Daoy (cell line): ENCODE measurements around the gene BCR. TPM values are rescaled to one million over a fixed set of nuclear protein-coding genes. Genes with fewer than 3 reads are reported as not detected.

Experiments
- DNase-seq: peaks from one replicate; pipeline ENCODE4 v3.0.0-alpha.2; 2015; ENCODE audit warnings: low read depth
- total RNA-seq: library from RNA; depleted of rRNA; stranded (reverse); fragments of >200 nt; shearing (Covaris generic); gene quantifications from 2 replicates; pipeline ENCODE4 v1.2.3, GENCODE V29; 2014

BCR gene
- total RNA-seq, 1 experiment from 2014 or later: 27.3 TPM

DNA sequence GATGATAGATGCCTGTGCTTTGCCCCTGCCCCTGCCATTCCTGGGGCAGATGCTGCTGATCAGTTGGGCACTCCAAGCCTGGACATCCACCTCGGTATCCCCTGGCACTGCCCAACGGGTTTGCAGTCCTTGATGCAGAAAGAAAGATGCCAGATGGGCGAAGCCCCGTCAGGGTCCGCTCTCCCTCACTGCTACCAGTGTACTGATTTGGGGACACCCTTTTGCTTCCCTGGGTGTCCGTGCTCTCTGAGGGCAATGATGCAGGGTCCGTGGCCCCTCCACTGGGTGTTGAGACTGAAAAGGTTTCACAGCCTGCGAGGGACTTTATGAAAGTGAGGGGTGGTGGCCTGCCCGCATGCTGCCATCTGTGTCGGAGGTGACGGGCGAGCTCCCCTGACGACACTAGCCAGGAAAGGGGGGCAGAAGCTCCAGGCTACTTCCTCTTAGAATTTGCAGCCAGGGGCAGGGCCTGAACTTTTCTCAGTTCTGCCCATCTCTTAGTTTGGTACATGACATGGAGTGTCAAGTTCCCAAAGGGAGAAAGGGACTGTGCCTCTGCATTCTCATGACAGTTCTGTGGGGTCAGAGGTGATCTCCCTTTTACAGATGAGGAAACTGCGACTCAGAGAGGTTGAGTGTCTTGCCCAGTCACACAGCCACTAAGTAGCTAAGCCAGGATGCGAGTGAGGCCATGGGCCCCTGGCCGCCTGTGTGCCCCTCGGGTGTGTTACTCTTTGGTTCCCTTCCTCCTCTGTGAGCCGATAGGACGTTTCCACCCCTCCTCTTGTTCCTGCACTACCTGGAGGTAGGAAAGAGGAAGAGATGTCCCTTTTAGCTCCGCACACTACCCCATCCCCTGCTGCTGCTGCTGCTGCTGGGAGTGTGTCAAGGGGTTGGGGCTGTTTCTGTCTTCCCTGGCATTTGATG, 96.6 kb downstream of the BCR start:
- no peak for DNase-seq

DNA sequence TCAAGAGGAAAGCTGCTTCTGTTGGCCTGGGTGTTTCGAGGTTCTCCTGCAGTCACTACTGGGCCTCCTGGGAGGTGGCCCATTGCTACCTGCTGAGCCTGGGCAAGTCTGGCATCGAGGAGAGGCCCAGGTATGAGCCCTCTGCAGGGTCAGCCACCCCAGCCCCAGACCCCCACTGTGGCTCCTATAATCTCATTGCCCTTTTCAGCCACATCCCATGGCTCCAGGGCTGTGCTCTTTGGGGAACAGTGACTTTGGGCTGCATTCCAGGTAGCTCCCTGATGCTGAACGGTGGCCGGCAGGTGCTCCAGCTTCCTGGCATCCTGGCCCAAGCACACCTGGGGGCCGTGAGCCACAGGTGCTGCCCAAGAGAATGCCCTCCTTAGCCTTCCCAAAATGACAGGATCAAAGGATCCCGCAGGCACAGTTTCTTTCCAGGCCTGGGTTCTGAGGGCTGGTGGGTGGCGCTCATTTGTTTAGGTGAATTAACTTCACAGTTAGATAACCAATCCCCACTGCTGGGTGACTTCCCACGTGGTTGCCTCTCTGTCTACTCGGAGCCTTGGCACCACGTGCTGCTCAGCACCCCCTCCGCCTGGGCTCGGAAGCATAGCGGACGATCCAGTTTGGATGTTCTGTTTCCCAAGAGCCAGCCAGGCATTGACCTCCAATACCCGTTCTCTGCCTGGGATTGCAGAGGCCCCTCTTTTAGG, 97.4 kb downstream of the BCR start:
- no peak for DNase-seq

DNA sequence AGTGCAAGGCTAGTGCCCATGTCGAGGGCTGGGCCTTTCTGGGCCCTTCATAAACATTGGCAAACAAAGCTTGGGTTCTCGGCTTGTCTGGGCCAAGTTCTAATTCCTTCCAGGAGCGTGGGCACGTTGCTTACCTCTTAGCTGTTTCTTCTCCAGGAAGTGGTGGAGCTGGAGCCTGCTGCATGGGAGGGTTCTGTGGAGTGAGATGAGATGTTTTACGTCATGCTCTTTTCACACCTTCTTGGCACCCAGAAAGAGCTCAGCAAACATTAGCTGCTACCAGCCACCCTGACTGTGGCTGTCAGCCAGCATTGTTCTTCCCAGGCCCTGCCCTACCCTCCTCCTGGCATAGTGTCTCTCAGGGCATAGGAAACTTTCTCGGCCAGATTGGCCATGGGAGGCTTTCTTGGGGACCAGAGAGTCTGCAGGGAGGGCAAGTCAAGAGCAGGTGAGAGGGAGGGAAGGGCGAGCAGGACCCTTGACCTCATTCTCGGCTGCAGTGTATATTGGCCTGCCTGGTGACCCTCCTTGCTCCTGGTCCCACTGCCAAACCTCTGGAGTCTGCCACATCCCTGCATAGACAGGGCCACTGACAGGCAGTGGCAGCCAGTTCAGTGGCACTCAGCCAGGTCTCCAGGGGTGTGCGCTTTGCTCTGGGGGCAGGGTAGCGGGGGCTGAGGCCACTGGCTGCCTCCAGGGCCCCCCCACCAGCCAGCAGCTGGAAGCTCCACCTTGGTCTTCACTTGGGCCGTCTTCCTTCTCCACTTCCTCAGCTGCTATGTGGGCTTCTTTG, 98.8 kb downstream of the BCR start:
- DNase-seq: no peak

DNA sequence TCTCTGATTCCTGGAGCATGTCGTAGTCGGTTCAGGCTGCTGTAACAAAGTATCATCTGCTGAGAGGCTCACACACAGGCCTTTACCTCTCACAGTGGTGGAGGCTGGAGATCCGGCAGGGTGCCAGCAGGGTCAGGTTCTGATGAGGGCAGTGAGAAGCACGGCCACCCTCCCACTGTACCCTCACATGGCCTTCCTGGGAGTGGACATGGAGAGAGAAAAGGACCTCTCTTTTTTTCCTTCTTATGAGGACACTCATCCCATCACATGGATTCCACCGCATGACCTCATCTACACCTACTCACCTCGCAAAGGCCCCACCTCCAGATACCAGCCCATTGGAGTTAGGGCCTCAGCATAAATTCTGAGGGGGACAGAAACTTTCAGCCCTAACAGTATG, 99.5 kb downstream of the BCR start:
- no peak for DNase-seq

DNA sequence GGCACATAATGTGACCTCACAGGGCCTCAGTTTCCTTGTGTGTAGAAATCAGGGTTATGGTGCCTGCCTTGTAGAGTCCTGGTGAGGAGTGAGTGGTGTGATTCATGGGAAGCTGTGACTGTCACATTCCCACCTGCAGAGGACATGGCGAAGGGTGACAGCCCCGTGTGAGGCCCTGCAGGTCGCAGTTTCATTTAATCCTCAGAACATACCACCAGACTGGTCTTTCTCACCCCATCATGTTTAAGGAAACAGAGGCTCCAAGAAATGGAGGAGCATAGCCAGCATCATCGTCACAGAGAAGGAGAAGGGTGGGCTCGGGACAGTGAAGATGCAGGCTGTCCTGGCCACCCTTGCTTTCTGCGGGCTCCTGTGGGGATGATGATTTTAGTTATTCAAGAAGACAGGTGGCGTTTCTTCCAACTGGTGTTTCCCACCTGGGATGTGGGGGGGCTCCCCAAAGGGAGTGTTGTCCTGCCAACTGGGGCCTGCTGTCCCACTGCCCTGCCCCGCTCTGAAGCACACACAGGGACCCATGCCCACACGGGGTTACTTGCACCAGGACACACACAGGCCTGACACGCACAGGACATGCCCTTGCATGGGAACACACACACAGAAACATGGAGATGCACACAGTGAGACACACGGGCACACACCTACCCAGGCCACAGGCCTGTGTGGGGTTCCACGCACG, 100.2 kb downstream of the BCR start:
- DNase-seq: no peak

DNA sequence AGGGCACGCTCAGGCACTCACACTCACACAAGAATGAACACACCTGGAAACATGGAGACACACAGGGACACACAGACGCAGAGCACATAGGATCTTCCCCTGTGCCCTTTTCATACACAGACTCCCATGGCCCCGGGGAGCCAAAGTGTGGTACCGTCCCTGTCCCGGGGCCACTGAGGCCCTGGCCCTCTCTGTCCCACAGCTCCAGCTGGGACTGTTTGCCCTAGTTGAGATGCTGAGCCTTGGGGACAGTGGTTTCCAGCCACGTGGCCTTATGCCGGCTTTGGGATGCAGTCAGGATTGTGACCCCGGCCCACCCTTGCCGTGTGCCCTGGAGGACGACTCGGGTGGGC, 100.7 kb downstream of the BCR start:
- no peak for DNase-seq

DNA sequence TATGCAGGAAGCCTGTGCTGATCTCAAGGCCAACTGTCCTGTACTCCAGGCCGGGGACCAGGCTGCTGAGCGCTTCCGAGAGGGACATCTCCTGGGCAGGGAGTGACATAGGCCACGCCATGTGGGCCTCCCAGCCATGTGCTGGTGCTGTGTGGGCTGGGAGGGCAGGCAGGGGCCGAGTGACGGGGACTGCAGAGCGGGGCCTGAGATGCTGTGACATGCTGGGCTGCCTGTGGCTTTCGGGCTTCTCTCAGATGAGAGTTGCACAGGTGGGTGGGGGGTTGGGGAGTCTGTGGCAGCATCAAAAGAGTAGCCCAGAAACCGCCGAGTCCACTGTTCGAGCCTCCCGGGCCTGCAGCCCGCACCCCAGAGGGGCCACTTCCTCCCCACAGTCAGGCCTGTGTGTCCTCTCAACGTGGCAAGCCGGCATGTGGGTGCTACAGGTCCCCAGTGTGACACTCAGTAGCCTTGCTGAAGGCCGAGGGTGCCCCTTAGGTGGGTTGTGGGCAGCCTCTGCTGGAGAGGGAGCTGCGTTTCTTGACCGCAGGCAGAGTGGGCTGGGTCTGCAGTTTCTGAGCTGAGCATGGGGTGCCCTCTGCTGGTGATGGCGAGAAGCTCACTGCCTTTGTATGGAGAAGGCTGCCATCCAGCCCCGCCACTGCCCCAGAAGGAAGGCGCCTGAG, 101.2 kb downstream of the BCR start:
- DNase-seq: peak; percentile 82

DNA sequence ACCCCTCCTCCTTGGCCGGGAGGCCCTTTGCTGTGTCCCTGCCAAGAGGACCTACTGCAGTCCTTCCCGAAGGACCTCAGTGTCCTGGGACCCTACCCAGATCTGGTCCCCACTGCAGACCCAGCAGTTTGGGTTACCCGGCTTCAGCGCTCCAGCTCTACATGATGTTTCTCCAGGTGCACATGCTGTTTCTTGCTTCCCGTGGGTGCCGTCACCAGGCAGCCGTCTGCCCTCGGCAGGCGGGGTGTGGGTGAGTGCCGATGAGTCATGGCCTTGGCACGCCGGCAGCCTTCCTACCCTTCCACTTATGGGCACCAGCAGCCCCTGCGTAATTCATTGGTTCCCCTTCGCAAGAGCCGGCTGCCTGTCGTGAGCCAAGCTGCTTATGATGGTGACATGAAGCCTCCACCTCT, 101.8 kb downstream of the BCR start:
- peak; percentile 95 for DNase-seq

DNA sequence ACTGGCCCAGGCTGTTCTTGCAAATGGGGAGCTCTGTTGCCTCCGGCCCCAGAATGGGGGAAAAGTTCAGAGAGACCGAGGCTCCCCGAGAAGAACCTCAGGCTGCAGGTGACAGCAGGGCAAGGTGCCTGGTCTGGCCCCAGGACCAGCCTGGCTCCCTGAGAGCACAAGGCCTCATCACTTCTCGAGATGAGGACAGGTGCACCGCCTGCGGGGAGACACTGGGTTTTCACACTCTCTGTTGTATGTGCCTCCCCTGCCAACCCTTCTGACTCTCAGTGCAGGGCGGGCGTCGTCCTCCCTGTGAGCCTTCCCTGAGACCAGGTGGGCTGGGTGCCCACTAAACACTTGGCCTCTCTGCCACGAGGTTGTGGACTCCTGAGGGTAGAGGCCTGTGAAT, 102.2 kb downstream of the BCR start:
- DNase-seq: no peak

DNA sequence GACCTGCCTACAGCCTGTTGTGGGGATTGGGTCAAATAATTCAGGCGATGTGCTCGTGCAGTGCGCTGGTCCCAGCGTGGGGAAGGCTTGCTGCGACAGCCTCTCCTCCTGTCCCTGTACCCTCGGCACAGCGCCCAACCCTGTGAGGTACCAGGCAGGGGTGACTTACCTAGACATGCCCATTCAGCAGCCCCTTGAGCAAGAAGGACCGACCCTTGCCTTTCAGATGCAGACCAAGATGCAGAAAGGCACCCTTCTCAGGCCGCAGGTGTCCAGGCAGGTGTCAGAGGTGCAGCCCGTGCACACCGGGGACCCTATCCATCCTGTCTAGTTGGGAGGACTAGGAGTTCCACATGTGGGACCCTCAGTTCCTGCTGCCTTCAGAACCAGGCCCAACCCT, 102.7 kb downstream of the BCR start:
- no peak for DNase-seq

DNA sequence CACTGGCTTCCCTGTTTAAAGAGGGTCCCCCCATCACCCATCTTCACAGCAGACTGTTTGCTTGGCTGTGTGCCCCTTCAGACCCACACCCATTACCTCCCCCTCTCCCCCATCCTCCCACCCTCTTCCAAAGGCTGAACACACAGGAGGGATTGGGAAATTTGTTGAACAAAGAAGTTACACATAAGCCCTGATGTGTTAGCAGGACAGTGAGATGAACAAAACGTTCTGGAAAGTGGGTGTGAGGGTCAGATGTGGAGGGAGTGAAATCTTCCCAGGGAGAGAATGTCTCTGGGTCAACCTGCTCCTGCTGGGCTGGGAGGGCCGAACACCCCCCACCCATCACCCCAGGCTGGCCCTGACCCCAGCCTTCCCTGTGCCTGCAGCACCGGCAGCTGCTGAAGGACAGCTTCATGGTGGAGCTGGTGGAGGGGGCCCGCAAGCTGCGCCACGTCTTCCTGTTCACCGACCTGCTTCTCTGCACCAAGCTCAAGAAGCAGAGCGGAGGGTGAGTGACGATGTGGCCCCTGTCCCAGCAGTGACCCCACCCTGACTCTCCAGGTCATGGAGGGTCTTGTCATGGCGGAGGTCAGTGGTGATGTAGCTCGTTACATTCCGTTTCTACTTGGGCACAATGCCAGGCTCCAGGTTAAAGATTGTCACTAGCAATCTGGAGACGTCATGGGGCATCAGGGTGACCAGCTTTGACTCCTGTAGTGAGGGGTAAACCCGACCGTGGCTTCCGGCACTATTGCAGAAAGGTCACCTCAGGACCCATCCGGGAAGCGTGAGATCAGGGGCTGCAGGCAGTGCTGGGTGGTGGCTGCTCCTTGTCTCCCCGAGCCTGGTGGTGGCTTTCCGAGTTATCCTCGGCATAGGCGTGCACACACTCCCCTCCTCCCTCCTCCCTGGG, 103.5 kb downstream of the BCR start:
- no peak for DNase-seq

DNA sequence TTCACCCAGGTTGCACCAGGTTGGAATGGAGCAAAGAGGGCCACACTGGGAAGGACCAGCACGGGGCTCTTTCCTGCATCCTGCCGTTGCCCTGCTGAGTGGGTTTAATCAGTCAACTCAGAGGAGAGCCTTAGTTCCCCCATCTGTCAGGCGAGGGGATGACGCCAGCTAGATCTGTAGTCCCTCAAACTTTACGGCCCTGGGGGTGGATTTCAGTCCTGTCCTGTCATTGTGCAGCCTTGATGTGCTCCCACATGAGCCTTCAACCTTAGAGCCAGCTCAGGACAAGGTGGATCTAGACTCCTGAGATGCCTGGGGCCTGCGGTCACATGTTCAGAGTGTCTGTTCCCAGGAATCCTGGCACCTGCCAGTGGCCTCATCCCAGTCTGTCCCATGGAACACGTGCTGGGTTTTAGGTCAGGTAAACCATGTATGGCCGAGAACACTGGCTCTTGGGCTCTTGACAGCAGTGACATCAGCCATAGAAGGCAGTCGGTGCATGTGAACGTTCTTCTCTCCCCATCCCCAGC, 104.3 kb downstream of the BCR start:
- no peak for DNase-seq

DNA sequence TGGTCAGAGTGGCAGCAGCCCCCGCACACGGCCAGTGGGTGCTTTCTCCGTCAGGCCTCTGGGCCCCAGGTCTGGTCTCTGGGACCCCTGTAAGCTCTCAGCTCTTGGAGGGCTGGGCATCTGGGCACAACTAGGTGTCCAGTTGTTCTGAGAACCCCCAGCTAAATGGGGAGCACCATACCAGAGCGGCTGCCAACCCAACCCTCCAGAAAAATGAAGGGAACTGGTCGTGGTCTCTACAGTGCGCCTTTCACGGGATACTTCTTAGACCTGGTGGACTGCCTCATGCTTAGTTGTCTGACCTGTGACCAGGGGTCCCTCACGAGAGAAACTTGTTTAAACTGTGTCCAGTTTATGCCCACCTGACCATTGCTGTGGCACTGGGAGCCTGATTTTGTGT, 104.9 kb downstream of the BCR start:
- DNase-seq: no peak

DNA sequence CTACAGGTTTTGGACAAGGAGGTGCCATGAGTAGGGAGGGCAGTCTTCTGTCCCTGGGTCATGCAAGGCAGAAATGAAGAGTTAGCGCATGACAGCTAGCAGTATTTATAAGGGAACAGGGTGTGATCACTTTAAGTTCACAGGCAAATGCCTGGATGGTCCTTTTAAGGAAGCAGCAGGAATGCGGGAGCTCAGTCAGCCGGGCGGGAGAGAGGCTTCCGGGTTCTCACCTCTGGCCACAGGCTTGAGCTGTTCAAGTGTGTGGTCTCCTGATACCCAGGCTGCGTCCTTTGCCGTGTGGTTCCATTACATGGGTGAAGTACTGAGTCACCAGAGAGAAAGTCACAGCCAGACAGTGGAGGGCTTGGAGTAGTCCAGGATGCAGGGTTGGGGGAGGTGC, 105.4 kb downstream of the BCR start:
- DNase-seq: peak; percentile 63

DNA sequence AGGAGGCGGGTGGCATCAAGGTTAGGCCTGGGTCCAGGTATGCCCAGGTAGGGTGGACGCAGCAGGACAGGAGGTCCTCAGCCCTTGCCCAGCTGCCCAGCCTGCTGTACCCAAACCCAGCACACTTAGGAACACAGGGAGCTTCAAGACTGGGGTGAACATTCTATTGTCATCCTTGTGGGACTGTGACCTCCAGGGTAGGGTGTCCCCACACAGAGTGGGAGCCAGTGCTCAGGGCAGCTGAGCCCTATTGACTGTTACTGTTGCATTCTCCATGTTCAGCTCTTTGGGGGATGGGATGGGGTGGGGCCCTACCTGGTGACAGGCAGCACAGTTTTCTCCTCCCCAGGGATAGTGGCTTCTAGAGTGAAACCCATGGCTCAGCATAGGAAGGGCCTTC, 106.0 kb downstream of the BCR start:
- DNase-seq: no peak

DNA sequence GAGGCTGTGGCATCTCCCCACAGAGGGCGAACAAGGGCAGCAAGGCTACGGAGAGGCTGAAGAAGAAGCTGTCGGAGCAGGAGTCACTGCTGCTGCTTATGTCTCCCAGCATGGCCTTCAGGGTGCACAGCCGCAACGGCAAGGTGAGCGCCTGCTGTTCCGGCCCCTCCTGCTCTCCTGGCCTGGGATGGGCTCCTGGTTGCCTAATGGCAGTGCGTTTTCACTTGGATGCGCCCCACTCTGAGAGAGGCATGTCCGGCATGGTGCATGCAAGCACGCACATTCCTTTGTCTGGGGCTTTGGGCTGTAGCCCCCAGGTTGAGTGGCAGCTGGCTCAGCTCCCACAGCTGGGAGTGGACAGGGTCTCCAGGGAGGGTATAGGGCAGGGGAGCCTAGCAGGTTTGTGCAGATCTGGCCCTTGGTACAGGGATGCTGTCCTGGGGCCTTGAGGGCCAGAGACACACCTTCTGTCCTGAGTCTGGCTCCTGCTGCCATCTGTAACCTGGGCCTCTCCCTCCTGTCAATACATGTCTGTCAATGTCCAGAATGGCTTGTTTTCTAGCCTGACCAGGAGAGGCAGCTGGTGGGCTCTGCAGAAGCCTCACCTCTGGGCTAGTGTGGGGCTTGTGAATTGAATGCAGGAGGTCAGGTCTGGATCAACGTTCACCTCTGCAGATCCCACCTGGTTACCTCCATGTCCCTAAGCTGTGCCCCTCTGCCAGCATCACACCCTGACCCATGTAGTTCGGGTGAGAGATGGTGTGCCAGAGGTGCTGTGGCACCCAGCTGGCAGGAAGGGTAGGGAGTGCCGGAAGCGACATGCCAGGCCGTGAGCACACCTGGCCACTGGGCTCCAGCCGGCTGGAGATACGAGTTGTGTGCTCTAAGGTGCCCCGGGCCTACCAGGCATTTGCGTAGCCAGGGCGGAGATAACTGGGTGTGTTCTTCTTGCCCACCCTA, 107.1 kb downstream of the BCR start:
- no peak for DNase-seq

DNA sequence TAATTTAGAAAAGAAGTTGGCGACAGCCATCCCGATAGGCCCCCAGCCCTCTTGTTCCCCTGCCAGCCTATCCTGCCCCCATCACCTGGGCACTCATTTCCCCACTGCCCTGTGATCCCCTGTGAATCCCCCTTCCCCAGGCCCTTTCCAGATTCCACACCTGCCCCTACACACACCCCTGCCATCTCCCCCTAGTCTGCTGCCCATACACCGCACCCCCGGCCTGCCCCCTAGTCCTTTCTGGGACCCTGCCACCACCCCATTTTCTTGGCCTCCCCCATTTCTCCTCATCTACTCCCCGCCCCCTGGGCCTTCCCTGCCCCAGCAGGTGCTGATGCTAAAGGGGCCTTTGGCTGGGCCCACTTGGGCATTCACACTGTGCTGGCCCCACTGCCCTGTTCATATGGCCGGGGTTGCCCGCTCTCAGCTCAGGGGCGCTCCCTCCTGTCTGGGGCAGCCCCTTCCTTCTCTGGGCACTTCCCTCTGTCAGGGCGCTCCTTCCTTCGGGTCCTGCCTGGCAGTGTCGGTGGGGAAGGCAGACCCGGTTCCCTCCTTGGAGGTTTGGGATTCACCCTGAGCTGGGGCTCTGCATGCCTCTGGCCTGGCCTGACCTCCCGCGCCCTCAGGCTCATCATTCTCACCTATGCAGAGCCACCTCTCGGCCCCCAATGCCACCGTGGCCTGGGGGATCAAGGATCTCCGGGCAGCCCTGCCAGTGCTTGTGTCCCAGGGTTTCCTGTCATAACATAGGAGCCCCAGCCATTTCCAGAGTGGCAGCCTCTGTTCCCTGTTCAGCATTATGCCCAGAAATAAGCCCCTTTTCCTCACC, 108.2 kb downstream of the BCR start:
- DNase-seq: no peak

DNA sequence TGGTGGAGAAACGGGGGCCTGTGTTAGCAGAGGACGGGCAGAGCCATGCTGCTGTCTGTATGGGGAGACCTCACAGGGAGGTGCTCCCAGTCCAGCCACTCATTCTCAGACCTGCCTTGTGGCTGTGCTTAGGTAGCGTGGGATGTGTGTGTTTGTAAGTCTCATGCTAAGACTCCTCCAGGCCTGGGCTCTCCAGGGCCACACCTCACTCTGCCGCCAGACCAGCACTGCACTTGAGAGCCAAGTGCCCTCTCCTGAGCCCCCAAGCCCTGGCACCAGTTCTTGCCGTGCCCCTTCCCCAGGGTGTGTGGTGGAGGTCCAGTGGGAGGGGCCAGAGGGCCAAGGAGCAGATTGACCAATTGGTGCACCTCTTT, 108.8 kb downstream of the BCR start:
- DNase-seq: no peak
